IMR-90 (cell line): ENCODE measurements around the gene IFT43.

Experiments used
- BHLHE40 ChIP-seq: fragments of 150-350 bp; IDR thresholded peaks from 2 replicates; pipeline ENCODE4 v1.6.1; 2016; ENCODE audit warnings: mild to moderate bottlenecking, low read depth, low read length
- CEBPB ChIP-seq: IDR thresholded peaks from 2 replicates; pipeline ENCODE4 v1.6.1; 2012; ENCODE audit warnings: low read depth, low read length, improper control_type of control experiment
- CHD1 ChIP-seq: IDR thresholded peaks from 2 replicates; pipeline ENCODE4 v1.6.1; 2012; ENCODE audit warnings: low read depth, low read length, improper control_type of control experiment
- MAFK ChIP-seq: IDR thresholded peaks from 2 replicates; pipeline ENCODE4 v1.6.1; 2012; ENCODE audit warnings: low read depth, low read length, improper control_type of control experiment
- POLR2A ChIP-seq: IDR thresholded peaks from 2 replicates; pipeline ENCODE4 v1.6.1; 2012; ENCODE audit warnings: mild to moderate bottlenecking, low read depth, low read length
- RAD21 ChIP-seq: IDR thresholded peaks from 2 replicates; pipeline ENCODE4 v1.6.1; 2012; ENCODE audit warnings: low read length, improper control_type of control experiment
- TF ChIP-seq, protein P1 (sequence below): conservative IDR thresholded peaks from 2 replicates; pipeline ENCODE4 v1.5.1; 2012; ENCODE audit warnings: mild to moderate bottlenecking, low read depth, low read length, improper control_type of control experiment

- TF ChIP-seq MAFK (no peak), POLR2A (peak; percentile 7; the same call in 1 of the 2 replicates), BHLHE40 (no peak), CHD1 (no peak), RAD21 (peak; percentile 81), CEBPB (no peak)
- TF ChIP-seq, protein P1, sequence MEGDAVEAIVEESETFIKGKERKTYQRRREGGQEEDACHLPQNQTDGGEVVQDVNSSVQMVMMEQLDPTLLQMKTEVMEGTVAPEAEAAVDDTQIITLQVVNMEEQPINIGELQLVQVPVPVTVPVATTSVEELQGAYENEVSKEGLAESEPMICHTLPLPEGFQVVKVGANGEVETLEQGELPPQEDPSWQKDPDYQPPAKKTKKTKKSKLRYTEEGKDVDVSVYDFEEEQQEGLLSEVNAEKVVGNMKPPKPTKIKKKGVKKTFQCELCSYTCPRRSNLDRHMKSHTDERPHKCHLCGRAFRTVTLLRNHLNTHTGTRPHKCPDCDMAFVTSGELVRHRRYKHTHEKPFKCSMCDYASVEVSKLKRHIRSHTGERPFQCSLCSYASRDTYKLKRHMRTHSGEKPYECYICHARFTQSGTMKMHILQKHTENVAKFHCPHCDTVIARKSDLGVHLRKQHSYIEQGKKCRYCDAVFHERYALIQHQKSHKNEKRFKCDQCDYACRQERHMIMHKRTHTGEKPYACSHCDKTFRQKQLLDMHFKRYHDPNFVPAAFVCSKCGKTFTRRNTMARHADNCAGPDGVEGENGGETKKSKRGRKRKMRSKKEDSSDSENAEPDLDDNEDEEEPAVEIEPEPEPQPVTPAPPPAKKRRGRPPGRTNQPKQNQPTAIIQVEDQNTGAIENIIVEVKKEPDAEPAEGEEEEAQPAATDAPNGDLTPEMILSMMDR: peak; percentile 72
Observed at GRCh38 chr14:75982266-75983018, 3.1 kb upstream of the IFT43 start.
